NCI-H128 (cell line): Measurements from ENCODE around the gene CDC42BPB.

Experiments used
- DNase-seq: peaks from one replicate; lab custom pipeline; 2025; ENCODE audit not compliant: unreplicated experiment; lab: John Stamatoyannopoulos, UW

CDC42BPB gene

DNA sequence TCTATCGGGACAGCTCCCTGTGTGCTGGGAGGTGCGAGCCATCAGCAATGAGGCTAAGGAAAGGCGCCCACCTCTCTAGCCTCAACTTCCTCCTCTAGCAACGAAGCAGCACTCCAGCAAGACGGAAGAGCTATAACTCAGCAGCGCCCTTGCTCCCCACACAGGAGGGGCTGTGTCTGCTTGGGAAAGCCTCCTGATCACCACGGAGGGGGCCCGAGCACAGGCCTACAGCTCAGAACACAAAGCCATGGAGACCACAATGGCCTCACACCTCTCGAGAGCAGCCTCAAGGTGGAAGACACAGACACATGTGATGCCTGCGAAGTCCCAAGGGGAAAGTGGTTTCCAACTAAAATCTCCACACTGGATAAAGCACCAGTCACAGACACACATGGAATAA lies 60.4 kb downstream of the CDC42BPB start:
- no peak for DNase-seq

DNA sequence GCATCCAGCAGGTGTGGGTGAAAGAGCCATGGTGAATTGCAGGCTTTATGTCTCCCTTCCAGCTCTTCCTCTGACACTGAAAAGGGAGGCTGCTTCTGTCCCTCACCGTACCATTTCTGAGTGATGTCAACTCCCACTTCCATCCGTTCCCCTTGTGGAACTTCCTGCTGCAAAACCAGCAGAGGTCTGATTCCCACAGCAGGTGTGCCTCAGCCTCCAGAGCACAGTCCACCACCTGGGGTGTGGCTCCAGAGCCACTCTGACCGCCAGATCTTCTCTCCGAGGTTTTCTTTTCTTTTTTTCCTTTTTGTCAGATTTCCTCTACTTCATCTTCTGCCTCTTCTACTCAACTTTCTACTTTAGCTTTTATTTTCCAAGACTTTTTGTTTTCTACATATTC lies 62.7 kb downstream of the CDC42BPB start:
- no peak for DNase-seq

DNA sequence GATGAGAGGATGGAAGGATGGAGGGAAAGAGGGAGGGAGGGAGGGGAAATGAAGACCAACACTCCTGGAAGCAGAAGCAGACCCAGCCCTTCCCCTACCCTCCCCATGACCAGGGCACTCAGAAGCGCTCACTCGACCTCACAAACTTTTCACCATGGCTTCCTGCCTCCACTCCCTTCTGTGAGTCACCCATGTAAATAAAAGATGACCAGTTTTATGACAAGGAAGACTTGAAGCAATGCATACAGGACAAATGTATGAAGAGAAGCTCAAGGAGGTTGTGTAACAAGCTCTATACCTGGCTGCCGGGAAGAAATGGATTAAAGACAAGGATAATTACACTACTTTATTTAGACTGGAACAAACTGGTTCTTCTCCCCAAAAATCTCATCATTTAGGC lies 63.8 kb downstream of the CDC42BPB start:
- no peak for DNase-seq

GRCh38 chr14:102991376-102991775 lies 66.0 kb downstream of the CDC42BPB start:
- no peak for DNase-seq

DNA sequence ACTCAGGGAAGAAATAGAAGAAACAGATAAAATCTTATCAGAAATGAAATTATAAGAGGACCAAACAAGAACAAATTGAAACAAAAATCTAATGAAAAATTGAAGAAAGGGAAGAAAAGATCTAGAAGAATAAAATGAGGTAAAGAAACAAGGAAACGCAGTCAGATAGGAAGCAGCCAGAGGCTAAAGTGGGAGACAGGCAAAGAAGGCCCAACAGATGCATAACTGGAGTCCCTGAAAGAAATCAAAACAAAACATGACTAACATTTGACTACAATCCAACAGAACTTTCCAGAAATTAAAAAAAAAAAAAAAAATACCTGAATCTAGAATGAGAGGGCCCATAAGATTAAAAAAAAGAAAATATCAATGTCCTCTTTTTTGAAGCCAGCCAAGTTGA lies 69.3 kb downstream of the CDC42BPB start:
- DNase-seq = no peak

GRCh38 chr14:102986810-102987579 lies 70.4 kb downstream of the CDC42BPB start:
- DNase-seq = no peak

GRCh38 chr14:102985665-102986064 lies 71.7 kb downstream of the CDC42BPB start:
- DNase-seq = no peak

DNA sequence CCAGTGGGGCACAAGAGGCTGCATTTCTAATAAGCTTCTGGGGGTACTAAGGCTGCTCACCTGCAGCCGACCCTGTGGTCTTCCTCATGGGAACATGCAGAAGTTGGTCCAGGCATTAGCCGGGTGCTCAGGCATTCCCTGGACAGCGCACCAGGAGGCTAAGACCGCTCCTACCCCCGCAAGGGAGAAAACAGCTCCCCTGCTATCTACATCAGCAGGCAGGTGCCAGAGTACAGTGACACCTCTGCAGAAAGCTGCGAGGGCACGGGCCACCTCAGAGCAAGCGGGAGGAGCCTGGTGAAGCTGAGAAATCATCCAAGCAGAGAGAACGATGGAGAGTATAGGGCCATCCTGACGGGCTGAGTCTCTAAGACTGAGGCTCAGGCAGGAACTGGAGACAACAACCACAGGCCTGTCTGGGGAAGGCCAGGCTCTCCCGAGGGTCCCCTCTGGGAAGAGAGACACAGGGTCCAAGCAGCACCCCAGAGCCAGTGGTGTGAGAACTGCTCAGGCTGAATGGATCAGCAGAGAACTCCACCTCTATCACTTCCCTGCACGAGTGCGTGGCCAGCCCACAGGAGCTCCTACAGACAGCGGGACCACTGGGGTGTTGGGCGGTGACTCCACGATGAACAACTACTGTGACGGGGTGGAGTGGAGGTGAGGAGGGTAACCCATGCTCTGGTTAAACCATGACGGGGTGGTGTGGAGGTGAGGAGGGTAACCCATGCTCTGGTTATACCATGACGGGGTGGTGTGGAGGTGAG lies 72.8 kb downstream of the CDC42BPB start:
- no peak for DNase-seq

DNA sequence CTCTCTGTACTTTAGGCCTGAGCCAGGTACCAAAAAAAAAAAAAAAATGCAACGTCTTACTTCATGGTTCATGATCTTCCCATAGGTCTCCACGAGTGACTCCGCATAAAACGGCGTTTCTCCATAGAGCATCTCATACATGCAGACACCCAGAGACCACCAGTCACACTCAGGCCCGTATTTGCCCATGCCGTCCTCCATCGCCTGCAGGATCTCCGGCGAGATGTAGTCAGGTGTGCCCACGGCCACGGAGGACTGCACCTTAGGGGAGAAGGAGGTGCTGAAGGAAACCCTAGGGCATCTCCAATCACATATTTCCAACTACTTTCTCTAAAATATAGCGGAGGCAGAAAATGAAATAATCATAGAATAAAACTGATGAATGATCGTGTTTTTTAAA lies 73.9 kb downstream of the CDC42BPB start:
- no peak for DNase-seq

DNA sequence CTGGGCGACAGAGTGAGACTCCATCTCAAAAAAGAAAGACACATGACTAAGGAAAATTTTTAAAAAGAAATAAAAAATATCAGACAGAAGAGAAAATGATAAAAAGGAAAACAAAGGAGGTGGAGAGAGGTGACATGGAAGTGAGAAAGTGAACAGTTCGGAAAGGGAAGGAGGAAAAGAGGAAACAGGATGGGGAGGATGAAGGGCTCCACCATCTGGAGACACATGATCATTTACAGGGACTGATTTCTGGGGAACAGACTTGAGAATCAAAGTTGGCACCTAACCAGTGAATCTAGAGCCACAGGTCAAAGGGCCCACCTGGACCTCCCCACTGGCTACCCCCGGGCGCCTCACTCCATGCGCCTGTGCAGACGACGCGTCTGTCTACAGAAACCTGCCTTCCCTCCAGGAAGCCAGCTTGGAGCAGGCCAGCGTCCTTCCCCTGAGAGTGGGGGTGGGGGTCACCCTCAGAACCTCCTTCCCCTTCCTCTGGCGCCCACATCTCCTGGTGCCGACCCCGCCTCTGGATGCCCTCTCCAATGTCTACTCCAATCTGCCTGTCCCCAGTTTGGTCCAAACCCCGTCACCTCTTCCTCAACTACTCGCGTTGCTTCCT lies 74.4 kb downstream of the CDC42BPB start:
- DNase-seq = no peak

- DNase-seq = no peak
Measured at GRCh38 chr14:102980409-102980810, 76.9 kb downstream of the CDC42BPB start.

DNA sequence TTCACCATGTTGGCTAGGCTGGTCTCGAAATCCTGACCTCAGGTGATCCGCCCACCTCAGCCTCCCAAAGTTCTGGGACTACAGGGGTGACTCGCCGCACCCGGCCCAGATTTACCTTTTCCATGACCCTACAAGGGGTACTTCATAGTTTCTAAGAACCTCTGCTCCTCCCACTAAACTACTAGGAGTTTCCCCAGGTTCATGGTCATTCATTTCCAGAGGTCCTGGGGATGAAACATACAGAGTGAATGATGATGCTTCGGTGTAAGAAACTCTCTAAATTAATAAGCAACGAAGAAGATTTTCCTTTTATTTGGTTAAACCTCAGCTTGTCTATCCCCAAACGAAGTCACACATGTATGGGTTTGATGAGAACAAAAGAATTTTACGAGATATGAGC lies 77.9 kb downstream of the CDC42BPB start:
- DNase-seq = no peak

DNA sequence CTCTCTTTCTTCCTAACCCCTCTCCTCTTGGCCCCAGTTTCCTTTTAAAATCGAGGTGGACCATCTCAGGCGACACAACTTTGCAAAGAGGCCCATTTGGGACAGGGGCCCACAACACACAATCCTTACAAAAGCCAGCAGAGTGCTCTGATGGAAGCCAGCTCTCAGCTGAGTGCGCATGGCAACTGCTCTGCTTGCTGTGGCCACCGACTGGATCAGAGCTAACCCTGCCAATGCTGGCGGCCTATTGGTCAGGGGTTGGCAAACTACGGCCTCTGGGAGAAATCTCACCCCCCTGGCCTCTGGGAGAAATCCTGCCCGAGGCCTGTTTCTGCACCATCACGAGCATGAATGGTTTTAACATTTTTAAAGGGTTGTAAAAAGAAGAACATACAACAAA lies 79.9 kb downstream of the CDC42BPB start:
- DNase-seq = no peak

GRCh38 chr14:102975662-102976061 lies 81.7 kb downstream of the CDC42BPB start:
- DNase-seq = no peak

DNA sequence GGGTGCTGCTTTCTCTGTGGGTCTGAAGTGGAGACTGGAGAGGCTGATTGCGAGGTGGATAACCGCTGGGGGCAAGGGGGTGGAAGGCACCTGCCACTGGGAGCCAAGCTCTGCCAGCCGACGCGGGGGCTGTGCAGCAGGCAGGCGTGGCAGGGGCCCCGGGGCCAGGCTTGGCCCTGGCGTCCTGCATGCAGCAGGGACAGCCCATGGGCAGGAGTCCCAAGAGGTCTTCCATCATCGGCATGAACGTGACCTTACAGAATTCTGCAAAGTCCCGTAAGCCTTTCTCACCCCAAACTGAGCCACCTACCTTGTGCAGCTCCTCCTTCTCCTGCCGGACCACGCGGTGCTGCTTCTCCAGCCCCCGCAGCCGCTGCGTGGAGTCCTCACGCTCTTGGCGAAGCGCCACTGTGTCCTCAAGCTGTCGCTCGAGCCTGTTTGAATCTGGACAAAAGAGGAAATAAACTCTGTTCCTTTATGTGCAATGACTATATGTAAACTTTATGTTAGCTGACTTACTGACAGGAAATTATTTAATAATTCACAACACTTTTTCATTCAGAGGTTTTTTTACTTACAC lies 83.6 kb downstream of the CDC42BPB start:
- DNase-seq = no peak

DNA sequence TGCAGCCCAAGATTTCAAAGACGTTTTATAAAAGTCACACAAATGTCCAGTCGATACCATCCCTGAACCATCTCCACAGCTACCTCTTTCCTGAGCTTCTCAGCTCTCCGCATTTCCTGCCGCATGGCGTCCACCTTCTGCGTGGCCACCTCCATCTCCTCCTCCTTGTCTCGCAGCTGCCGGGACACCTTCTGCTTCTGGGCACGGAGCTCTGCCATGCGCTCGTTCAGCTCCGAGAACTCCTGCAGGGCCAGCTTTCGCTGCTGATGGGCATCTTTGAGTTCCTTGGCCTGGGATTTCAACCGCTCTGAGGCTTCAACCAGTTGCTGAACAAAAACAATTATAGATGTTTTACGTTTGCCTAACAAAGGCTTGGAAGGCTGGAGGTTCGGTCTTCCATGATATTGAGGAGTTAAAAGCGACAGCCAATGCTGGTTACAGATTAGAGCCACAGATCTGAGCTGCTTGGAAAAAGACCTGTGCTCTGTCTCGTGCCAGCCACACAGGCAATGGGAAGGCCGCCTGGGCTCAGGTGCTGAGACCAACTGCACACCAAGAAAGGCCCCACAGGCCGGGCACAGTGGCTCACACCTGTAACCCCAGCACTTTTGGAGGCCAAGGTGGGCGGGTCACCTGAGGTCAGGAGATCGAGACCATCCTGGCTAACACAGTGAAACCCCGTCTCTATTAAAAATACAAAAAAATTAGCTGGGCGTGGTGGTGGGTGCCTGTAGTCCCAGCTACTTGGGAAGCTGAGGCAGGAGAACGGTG lies 85.3 kb downstream of the CDC42BPB start:
- no peak for DNase-seq

DNA sequence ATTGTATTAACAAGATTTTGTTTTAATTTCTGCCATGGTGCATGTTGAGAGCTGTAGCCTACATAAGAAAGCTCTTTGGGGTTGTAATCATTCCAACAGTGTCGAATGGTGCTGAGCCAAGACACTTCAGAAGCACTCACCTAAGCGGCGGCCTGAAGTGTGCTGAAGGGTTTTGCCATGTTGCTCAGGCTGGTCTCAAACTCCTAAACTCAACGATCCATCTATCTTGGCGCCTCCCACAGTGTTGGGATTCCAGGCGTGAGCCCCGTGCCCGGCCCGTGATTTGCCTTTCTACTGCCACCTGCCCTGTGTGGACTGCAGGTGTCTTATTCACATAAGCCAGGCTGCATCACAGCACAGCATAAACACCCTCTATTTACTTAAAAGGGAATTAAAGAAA lies 86.0 kb downstream of the CDC42BPB start:
- no peak for DNase-seq

DNA sequence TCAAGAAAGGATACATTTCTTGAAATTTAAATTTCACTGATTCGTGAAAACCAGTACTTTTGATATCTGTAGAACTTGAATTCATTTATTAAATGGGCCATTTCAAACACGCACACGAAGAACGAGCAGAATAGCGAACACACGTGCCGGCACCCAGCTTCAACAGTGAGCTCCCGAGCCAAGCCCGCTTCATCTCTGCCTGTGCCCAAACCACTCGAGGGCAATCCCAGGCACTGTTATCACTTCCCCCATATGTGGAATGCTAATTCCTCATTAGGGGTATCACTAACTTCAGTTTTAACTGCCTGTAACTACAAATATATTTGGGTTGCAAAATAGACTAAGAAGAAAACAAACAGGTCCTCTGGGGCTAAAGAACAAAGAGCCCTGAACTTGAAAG lies 86.9 kb downstream of the CDC42BPB start:
- no peak for DNase-seq

DNA sequence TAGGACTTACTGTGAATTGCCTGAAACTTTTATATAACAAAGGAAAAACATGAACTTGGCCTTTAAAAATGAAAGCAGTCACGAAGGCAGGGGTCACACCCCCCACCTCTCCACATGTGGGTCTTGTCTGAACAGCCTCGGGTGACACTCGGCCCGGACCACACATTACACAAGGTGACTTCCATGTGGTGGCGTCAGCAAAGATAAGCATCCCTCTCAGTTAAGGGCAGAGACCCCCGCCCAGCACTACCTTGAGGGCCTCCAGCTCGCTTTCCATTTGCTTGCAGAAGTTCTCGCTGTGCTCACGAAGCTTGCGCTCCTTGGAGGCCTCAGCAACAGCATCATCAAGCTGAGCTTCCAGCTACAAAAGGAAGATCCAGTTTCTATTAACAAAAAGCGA lies 87.4 kb downstream of the CDC42BPB start:
- no peak for DNase-seq

GRCh38 chr14:102969060-102969791 lies 88.1 kb downstream of the CDC42BPB start:
- no peak for DNase-seq
